Fibroblast of skin of scalp (primary cell): ENCODE results near the gene CRYBA4. TPM values are rescaled to one million over a fixed set of nuclear protein-coding genes. Genes with fewer than 3 reads are reported as not detected.

ENCODE experiments used
- DNase-seq: peaks from one replicate; pipeline ENCODE4 v3.0.0-alpha.2; 2013
- polyA plus RNA-seq, 2 experiments: library from polyadenylated mRNA; unstranded; fragments of 120-200 nt; gene quantifications; one replicate each; pipeline ENCODE4 v1.2.1, GENCODE V29; 2013; ENCODE audit not compliant: insufficient read length in 2 of 2

The CRYBA4 gene
- not detected for polyA plus RNA-seq (2013, experiment 1 of 2; ENCODE audit: insufficient read length)
- not detected for polyA plus RNA-seq (2013, experiment 2 of 2; ENCODE audit: insufficient read length)

DNA sequence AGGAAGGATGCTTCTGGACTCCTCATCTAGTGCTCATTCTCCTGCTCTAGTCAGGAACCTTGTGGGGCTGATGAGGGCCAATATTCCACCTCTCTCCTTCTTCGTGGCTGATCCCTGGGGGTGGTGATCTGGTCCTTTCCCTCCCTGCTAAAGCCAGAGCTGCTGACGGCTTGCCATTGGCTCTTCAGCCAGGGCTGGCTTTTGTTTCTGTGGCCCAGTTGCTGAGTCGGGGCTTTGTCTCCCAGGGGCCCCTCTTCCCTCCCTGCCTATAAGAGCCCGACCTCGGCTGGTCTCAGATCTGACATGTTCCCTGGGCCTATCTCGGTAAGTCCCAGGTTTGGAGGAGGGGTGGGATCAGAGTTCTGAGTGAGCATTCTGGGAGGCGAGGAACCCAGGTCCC, at the start of gene CRYBA4:
Gene CRYBA4, plus strand, starts transcription at position 301 of the 400 bp plus-strand sequence. CDS start 634 bp downstream, outside the sequence.
- no peak for DNase-seq

DNA sequence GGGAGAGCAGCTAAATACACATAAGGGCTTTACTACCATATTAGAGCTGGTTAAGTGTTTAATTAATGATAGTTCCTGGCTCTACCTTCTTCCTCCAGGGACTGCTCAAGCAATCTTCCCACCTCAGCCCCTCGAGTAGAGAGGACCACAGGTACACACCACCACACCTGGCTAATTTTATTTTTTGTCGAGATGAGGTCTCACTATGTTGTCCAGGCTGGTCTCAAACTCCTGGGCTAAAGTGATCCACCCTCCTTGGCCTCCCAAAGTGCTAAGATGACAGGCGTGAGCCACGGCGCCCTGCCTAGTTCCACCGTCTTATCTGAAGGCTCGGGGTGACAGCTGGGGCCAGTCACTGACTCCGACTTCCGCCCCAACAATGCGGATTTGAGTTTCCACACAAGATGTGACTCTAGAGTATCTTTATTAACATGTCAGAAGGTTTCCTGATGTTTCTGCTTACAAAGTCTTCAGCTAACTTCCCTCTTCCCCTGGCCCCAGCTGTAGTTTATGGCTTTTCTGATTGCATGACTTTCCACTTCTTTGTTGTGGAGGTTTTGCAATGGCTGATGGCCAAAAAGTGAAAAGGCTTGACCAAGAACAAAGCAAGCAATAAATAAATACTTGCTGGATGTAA, 48.6 kb upstream of the CRYBA4 start:
- DNase-seq: no peak

DNA sequence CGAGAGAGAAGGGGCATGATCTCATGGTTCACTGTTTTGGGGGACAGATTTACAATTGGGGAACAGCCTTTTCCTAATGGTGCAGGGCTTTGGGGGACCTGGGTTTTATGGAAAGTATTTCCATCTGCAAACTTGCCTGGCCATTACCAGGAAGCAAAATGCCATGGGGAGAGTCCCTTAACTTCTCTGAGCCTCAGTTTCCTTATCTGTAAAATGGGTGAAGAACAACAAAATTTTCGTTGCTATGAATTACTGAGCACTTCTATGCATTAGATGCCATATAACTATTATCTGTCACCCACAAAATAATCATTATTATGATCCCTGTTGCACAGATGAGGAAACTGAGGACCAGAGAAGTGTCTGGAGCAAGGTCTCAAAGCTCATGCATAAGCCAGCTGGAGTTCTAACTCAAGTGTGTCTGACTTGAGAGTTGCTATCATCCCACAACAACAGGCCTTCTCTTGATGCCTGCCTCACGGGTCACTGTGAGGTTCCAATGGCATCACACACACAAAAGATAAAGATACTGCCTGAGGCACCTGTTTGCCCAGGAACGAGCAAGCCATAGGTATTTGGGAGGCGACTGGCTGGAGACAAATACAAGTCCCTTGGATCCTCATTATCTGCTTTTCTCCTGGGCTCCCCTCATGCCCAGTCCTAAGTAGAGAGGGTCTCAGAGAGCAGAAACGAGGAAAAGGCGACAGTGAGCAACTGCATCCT, 47.6 kb upstream of the CRYBA4 start:
- no peak for DNase-seq

GRCh38 chr22:26576026-26576680, 45.6 kb upstream of the CRYBA4 start:
- DNase-seq: peak; percentile 49

DNA sequence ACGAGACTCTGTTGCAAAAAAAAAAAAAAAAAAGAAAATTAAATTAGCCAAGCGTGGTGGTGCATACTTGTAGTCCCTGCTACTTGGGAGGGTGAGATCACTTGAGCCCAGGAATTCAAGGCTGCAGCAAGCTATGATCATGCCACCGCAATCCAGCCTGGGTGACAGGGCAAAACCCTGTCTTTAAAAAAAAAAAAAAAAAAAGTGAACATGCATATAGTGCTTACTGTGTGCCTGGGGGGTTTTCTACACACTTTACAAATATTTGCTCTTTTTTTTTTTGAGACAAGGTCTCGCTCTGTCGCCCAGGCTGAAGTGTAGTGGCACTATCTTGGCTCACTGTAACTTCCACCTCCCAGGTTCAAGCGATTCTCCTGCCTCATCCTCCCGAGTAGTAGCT, 44.7 kb upstream of the CRYBA4 start:
- no peak for DNase-seq

GRCh38 chr22:26579331-26579886, 42.4 kb upstream of the CRYBA4 start:
- no peak for DNase-seq

DNA sequence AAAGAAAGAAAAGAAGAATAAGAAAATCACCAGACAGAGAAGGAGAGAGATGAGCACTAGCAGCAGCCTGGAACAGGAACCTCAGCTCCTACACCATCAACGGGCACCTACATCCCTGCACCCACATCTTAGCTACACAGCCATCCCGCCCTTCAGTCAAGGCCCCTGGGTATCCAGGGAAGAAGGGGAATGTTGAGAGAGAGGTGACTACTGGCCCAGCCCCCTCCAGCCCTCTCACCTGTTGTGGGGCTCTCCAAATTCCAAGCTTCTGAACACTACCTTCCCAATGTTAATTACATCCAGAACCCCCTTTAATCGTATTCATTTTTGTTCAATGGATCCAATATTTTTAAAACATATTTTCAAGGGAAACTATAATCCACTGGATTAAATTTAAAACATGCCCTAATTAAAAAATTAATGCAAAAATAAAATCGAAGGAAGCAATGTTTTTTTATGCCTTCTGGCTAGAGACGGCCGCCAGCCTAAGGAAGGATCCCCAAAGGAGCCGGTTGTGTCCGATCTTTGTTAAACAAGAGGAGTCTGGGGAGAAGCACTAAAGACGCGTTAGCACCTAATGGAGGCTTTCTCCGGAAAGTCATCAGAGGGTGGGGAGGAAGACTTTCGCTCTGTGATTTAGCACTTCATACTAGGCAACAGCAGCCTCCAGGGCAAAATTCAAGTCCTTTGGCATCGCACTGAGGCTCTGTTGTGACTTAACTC, 41.4 kb upstream of the CRYBA4 start:
- DNase-seq: no peak

DNA sequence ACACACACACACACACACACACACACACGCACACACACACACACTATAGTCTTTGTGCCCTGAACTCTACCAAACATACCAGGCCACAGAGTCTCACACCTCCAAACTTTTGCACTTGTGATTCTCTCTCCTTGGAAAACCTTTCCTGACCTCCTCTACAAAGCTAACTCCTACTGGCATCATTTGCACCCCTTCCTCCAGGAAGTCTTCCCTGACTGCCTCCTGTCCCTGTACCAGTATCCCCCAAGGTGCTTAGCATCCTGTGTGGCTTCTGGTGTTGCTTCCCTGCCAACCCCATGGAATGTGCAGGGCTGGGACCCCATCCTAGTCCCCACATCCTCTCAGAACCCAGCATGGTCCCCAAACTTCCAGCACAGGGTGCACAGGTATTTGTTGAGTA, 40.7 kb upstream of the CRYBA4 start:
- DNase-seq: no peak

- DNase-seq: no peak
Measured at GRCh38 chr22:26581633-26582168, 40.1 kb upstream of the CRYBA4 start.

DNA sequence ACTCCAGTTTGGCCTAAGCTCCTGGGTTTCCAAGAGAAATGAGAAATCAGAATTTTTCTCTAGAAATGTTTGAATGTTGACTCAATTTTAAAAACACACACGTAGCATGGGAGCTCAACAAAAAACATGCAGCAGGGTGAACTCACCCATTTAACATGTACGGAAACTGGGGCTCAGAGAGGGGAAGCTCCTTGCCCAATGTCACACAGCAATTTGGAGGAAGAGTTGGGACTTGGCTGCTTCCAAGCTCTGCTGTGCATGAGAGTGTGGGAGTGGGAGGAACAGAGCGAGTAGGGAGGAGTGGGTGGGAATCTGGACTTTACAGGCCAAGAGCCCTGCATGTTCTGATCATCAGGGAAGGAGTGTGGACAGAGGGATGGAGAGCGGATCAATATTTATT, 37.8 kb upstream of the CRYBA4 start:
- no peak for DNase-seq

GRCh38 chr22:26585104-26585790, 36.5 kb upstream of the CRYBA4 start:
- peak; percentile 97 for DNase-seq

DNA sequence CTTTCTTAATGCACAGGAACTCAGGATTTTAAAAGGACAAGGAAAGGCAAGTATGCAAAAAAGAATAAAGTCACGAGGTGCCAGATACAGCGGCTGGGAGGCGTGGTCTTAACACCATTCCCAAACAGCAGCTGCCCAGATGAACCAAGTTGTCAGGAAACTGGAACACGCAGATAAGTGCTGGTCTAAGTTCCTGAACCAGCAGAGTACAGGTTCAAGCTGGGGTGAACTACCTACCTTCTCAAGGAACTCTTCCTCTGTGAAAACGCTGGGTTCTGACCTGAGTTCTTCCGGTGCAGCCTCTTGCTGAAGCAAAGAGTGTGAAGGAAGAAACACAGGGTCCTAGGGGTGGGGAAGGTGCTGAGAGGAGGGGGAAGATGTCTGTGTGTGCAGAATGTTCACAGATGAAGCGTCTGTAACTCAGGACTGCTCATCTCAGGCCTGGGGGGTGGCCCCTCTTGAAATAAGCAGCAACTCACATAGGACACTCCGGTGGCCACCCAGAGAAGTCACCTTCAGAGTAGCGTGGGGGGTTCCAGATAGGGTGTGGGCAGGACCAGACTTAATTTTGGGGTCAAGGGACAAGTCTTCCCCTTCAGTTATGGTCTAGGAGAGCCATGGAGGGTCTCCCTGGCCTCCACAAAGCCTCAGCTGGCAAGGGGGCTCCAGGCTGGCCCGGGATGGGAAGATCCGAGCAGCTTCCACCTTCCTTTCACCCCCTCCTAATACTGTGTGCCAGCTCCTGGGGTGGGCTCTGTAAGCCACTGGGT, 35.0 kb upstream of the CRYBA4 start:
- no peak for DNase-seq

- peak; percentile 73 for DNase-seq
Measured at GRCh38 chr22:26587991-26588613, 33.7 kb upstream of the CRYBA4 start.

- DNase-seq: no peak
Measured at GRCh38 chr22:26588729-26589366, 32.9 kb upstream of the CRYBA4 start.

GRCh38 chr22:26589367-26589844, 32.4 kb upstream of the CRYBA4 start:
- peak; percentile 26 for DNase-seq

GRCh38 chr22:26589845-26590736, 31.7 kb upstream of the CRYBA4 start, which contains the start of gene TPST2:
Gene TPST2 (minus strand): TSS chr22:26590132. CDS start chr22:26541630, 48,502 bp downstream.
- peak; percentile 80 for DNase-seq

DNA sequence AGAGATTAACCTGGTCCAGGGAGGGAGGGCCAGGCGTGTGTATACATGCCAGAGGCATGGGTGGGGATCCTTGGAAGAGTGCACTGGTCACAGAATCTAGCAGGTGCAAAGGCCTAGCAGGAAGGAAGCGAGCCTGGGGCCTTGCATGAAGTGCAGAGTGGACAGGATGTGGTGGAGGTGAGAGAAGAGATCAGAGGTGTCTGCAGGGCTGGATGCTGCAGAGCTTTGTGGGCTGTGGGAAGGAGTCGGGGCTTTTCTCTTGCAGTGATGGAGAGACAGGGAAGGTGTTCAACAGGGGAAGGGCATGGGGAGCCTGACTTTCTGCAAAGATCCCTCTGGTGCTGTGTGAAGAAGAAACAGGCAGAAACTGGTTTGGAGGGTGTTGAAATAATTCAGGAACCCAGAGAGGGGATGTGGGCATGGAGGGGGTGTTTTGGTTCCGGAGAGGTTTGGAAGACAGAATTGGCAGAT, 29.3 kb upstream of the CRYBA4 start:
- no peak for DNase-seq

- DNase-seq: no peak
Measured at GRCh38 chr22:26593763-26594162, 28.0 kb upstream of the CRYBA4 start.
